IPS DF 19.7 (cell line): ENCODE results near the gene PCSK7.
A peak's percentile ranks its signal among the peaks of the same experiment; 100 is the strongest.

Experiments
- DNase-seq: peaks from one replicate; pipeline ENCODE4 v3.0.0-alpha.2; 2013; ENCODE audit warnings: low read depth, low spot score

PCSK7 gene

GRCh38 chr11:117199053-117199915, 32.6 kb downstream of the PCSK7 start, which contains the start of gene TAGLN:
Gene TAGLN (plus strand): TSS chr11:117199370. CDS start chr11:117203014, 3,644 bp downstream.
- DNase-seq, result peak; percentile 85

DNA sequence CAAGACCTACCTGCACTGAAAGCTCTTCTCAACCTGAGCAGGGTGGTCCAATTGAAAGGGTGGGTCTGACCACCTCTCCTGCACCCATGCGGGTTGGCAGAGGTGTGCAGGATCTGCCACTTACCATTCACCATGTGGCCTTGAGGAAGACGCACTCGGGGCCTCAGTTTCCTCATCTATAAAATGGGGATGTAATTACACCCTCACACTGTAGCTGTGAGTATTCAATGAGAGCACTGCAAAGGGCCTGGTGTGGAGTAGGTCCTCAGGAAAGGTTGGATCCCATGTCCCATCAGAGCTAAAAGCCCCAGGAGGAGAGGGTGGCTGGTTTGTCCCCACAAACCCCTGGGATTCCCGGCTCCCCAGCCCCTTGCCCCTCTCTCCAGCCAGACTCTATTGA, 33.3 kb downstream of the PCSK7 start:
- no peak for DNase-seq

- DNase-seq, result peak; percentile 35
Measured at GRCh38 chr11:117197516-117198456, 34.1 kb downstream of the PCSK7 start.

- DNase-seq, result no peak
Measured at GRCh38 chr11:117197006-117197405, 34.9 kb downstream of the PCSK7 start.

- DNase-seq, result no peak
Measured at GRCh38 chr11:117195761-117196160, 36.1 kb downstream of the PCSK7 start.

DNA sequence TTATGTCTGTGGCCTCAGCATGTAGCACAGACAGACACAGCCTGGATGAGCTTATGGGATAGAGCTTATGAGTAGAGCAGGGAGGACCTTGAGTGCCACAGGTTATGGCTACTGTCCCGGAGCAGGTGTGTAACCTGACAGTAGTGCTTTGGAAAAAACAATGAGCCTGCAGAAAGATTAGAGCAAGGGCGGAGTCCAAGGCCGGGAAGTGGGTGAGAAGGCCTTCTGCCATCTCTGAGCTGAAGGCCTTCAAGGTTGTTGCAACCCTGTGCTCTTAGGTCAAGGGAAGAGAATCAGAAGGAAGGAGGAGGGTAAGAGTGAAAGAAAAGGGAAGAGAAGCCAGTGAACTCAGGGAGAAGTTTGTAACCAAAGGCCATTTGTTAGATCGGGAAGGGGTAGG, 36.6 kb downstream of the PCSK7 start:
- no peak for DNase-seq

DNA sequence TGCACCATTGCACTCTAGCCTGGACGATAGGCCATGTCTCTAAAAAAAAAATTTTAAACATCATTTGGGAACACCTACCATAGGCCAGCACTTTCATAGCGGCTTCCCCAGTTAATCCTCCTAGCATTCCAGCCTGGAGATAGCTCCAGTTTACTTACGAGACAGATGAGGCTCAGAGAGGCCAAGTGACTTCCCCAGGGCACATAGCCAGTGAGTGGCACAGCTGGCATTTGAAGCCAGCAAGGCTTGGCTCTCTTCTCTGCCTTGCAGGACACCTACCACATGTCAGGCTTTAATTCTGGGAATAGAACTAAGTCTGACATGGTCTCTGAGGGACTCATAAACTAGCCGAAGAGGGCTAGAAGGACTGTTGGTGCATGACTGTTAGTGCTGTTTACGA, 37.6 kb downstream of the PCSK7 start:
- no peak for DNase-seq

GRCh38 chr11:117193130-117194020, 38.5 kb downstream of the PCSK7 start:
- DNase-seq, result no peak

GRCh38 chr11:117192401-117192875, 39.4 kb downstream of the PCSK7 start:
- no peak for DNase-seq

DNA sequence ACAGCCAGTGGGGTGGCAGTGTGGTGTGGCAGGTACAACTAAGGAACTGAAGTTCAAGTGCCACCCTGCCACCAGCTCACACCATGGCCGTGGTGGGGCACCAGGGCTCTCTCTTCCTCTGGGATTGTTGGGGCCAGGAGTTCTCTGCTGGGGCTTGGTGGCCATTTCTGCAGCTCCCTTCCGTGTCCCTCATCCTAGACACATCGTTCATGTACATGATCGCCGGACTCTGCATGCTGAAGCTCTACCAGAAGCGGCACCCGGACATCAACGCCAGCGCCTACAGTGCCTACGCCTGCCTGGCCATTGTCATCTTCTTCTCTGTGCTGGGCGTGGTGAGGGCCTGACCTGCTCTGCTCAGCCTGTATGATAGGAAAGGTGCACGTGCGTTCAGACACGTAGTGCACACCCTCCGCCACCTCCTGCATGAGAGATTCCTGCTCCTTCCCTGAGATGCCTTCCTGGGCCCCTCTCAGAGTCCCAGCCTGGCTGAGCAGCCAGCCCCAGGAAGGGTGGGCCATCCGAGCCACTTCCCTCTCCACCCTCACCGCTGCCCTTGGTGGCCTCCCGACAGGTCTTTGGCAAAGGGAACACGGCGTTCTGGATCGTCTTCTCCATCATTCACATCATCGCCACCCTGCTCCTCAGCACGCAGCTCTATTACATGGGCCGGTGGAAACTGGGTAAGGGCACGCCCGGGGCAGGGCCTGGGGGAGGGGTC, 40.0 kb downstream of the PCSK7 start:
- DNase-seq, result no peak

GRCh38 chr11:117189941-117190544, 41.8 kb downstream of the PCSK7 start:
- DNase-seq, result no peak

- no peak for DNase-seq
Measured at GRCh38 chr11:117189191-117189940, 42.5 kb downstream of the PCSK7 start.

- no peak for DNase-seq
Measured at GRCh38 chr11:117188620-117189081, 43.2 kb downstream of the PCSK7 start.

GRCh38 chr11:117187799-117188481, 43.9 kb downstream of the PCSK7 start:
- no peak for DNase-seq

DNA sequence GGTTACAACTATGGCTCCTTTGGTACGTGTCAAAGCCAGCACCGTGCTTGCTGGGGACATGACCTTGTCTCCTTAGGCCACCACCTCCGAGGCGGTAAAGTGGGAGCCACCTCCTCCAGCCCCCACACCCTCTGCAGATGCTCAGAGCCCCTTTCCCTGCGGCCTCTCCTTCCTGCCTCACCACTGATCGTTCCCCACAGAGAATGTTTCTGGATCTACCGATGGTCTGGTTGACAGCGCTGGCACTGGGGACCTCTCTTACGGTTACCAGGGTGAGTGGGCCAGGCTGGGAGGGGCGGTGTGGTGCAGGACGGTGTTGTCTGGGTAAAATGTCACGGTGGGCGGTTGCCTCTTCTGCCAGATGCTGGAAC, 44.5 kb downstream of the PCSK7 start:
- no peak for DNase-seq

- DNase-seq, result no peak
Measured at GRCh38 chr11:117187007-117187406, 44.9 kb downstream of the PCSK7 start.

GRCh38 chr11:117186431-117186761, 45.5 kb downstream of the PCSK7 start:
- no peak for DNase-seq

GRCh38 chr11:117185736-117186430, 46.0 kb downstream of the PCSK7 start:
- DNase-seq, result no peak
